ENCODE data around the gene MARCHF3.

GRCh38 chr5:126983874-126984266 lies 46.5 kb downstream of the MARCHF3 start:
- TF ChIP-seq POLR2A (IDR thresholded peaks at IDR 0.05) (no peak), EP300 (IDR thresholded peaks at IDR 0.05) (no peak)
- TF ChIP-seq, protein P1, sequence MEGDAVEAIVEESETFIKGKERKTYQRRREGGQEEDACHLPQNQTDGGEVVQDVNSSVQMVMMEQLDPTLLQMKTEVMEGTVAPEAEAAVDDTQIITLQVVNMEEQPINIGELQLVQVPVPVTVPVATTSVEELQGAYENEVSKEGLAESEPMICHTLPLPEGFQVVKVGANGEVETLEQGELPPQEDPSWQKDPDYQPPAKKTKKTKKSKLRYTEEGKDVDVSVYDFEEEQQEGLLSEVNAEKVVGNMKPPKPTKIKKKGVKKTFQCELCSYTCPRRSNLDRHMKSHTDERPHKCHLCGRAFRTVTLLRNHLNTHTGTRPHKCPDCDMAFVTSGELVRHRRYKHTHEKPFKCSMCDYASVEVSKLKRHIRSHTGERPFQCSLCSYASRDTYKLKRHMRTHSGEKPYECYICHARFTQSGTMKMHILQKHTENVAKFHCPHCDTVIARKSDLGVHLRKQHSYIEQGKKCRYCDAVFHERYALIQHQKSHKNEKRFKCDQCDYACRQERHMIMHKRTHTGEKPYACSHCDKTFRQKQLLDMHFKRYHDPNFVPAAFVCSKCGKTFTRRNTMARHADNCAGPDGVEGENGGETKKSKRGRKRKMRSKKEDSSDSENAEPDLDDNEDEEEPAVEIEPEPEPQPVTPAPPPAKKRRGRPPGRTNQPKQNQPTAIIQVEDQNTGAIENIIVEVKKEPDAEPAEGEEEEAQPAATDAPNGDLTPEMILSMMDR (IDR thresholded peaks at IDR 0.05): no peak

All from gastroesophageal sphincter (tissue), 3 donors.